ENCODE results near the gene KIF16B. TPM values are rescaled to one million over a fixed set of nuclear protein-coding genes. Genes with fewer than 3 reads are reported as not detected.

The KIF16B gene
- total RNA-seq, 4 donors from 2014 or later: 16.6 to 29.6 (median 20.2) TPM

DNA sequence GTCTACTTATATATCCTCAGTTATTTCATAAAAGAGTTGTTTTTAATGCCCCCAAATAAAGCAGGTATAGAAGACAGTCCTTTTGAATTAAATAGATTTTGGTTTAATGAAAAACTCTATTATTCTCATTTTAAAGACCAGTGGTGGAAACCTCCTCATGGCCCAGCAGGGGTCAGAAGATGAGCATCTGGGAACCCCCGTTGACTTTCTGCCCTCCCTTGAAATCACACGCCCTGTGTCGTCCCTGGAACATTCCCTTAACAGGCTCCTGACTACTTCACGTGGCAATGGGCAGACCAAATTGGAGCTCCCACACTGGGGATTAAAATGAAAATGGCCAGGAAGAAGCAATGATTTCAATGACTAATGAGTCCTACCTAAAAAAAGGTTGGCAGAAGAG lies 220.9 kb downstream of the KIF16B start:
- no peak for DNase-seq
- WGBS, 2 donors: 75 to 86% methylated on average over 4 of the region's 4 CpGs
- intact Hi-C loops (cut with DNase I): no loop called here

DNA sequence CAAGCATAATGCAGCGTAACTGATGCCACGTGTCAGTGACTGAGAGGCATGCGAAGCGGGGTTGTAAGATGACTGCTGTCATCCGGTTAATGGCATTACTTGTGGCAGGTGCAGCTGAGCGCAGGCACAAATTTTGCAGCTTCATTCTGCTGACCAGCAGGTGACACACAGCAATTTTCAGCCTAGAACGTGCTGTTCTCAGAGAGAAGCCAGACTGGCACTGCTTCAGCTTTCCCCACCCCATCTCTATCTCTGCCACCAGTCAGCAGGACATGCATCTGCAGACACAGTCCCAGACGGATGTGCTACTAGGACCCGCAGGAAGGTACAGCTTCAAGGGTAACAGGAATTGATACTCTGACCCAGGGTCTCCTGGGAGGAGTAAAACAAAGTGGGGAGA lies 221.8 kb downstream of the KIF16B start:
- no peak for DNase-seq
- intact Hi-C loops (cut with DNase I): no loop called here
- Histone ChIP-seq H3K9me3 (no peaks in the 10 kb centered on the region), H3K27ac (no peak overlapping the region), H3K27me3 (no peaks in the 10 kb centered on the region), H3K4me1 (no peaks in the 10 kb centered on the region), H3K36me3 (peaks cover 0 to 28% (median 0%) of the 10 kb centered on the region in 3 donors), H3K4me3 (no peak overlapping the region)
- TF ChIP-seq, protein P1, sequence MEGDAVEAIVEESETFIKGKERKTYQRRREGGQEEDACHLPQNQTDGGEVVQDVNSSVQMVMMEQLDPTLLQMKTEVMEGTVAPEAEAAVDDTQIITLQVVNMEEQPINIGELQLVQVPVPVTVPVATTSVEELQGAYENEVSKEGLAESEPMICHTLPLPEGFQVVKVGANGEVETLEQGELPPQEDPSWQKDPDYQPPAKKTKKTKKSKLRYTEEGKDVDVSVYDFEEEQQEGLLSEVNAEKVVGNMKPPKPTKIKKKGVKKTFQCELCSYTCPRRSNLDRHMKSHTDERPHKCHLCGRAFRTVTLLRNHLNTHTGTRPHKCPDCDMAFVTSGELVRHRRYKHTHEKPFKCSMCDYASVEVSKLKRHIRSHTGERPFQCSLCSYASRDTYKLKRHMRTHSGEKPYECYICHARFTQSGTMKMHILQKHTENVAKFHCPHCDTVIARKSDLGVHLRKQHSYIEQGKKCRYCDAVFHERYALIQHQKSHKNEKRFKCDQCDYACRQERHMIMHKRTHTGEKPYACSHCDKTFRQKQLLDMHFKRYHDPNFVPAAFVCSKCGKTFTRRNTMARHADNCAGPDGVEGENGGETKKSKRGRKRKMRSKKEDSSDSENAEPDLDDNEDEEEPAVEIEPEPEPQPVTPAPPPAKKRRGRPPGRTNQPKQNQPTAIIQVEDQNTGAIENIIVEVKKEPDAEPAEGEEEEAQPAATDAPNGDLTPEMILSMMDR (IDR thresholded peaks at IDR 0.05): no peak
- TF ChIP-seq POLR2A (IDR thresholded peaks at IDR 0.05): no peak
- 92 to 93% methylated on average over 8 of the region's 9 CpGs for WGBS, 2 donors

More for the DNA sequence above, 220.9 kb downstream of the KIF16B start:
- no peak overlapping the region for H3K4me3 ChIP-seq
- no peaks in the 10 kb centered on the region for H3K4me1 ChIP-seq
- no peak for TF ChIP-seq POLR2A (IDR thresholded peaks at IDR 0.05)
- TF ChIP-seq, protein P1 (IDR thresholded peaks at IDR 0.05): no peak
- H3K27ac ChIP-seq: no peak overlapping the region
- H3K27me3 ChIP-seq: no peaks in the 10 kb centered on the region
- H3K9me3 ChIP-seq: no peaks in the 10 kb centered on the region
- H3K36me3 ChIP-seq: peaks cover 0 to 23% (median 0%) of the 10 kb centered on the region in 3 donors

DNA sequence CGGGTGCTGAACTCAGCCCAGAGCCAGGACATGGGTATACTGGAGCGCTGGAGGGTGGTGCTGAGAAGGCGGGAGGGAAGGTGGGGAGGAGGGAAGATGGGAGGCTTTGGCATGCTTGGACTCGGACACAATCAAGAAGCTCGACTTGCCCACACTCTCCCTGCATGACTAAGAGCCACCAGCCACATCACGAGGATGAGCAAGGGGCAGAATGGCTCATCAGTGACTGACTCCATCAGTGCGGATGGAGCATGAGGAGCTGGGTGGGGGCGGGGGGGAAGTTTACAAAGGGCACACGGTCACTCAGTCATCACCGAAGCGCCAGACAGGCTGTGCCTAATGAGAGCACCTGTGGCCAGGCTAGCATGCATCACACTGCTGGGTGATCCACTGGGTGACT lies 222.8 kb downstream of the KIF16B start:
- no peaks in the 10 kb centered on the region for H3K27me3 ChIP-seq
- intact Hi-C loops (cut with DNase I): no loop called here
- H3K27ac ChIP-seq: no peak overlapping the region
- no peaks in the 10 kb centered on the region for H3K4me1 ChIP-seq
- peaks cover 0 to 28% (median 0%) of the 10 kb centered on the region in 3 donors for H3K36me3 ChIP-seq
- TF ChIP-seq, protein P1 (IDR thresholded peaks at IDR 0.05): no peak
- TF ChIP-seq POLR2A (IDR thresholded peaks at IDR 0.05): no peak
- no peaks in the 10 kb centered on the region for H3K9me3 ChIP-seq
- DNase-seq: no peak
- H3K4me3 ChIP-seq: no peak overlapping the region
- whole genome bisulfite sequencing, 2 donors: 73 to 89% methylated on average over 9 to 10 of the region's 11 CpGs

DNA sequence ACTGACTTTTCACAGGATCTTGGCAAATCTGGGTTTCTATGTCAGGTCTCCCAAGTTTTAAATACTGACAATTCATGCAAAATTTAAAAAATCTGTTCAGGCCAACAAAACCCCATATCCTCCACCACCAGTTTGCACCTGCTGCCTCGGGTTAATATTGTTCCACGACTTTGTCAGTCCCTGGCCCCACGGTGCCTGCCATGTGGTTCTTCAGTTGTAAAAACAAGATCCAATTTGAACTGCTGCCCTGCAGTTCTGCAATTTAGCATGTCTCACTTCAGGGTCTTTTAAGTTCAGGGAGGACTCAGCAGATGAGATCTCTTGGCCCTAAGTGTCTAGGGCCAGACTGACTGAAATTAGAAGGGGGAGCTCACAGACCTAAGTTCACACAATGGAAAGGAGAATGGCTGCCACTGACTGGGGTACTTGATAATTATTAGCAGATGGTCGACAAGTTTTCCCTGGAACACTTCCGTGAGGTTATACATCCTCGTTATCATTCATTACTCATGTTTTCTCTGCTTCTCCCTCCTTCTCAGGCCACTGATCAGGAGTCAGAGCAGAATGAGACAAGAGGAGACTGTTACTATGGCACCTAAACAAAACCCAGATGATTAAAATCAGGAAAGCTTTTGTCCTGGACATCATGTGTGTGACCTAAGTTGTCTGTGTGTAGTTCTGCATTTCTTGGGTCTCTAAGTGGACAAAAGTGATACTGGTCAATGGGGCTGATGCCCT lies 223.6 kb downstream of the KIF16B start:
- TF ChIP-seq POLR2A (IDR thresholded peaks at IDR 0.05): no peak
- TF ChIP-seq, protein P1 (IDR thresholded peaks at IDR 0.05): no peak
- DNase-seq: no peak
- H3K4me3 ChIP-seq: no peak overlapping the region
- intact Hi-C loops (cut with DNase I): no loop called here
- H3K4me1 ChIP-seq: no peaks in the 10 kb centered on the region
- no peaks in the 10 kb centered on the region for H3K27me3 ChIP-seq
- 83 to 86% methylated on average over 6 of the region's 6 CpGs for WGBS, 2 donors
- H3K36me3 ChIP-seq: peaks cover 0 to 28% (median 0%) of the 10 kb centered on the region in 3 donors
- no peak overlapping the region for H3K27ac ChIP-seq
- no peaks in the 10 kb centered on the region for H3K9me3 ChIP-seq

DNA sequence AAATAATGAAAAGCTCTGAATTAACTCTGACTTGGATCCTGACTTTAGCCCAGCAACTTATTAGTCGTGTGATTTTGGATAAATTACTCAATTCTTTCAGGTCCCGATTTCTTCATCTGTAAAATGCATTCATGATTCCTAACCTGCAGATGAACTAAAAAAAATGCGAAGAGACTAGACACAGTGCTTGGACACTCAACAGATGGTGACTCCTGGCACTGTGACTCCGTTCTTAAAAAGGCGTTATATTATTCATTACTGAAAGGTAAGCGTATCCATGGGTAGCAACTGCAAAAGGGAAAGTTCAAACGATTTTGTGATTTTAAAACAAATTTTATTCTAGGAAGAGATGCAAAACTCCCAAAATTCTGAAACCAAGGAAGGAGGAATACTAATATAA lies 226.3 kb downstream of the KIF16B start:
- intact Hi-C loops (cut with DNase I): no loop called here

More for the DNA sequence above, 226.3 kb downstream of the KIF16B start:
- DNase-seq: no peak
- H3K4me3 ChIP-seq: no peak overlapping the region
- H3K27me3 ChIP-seq: no peaks in the 10 kb centered on the region
- H3K4me1 ChIP-seq: no peaks in the 10 kb centered on the region
- WGBS, 2 donors: 78 to 89% methylated on average over 7 of the region's 7 CpGs
- no peaks in the 10 kb centered on the region for H3K9me3 ChIP-seq
- TF ChIP-seq, protein P1 (IDR thresholded peaks at IDR 0.05): no peak
- no peak for TF ChIP-seq POLR2A (IDR thresholded peaks at IDR 0.05)
- no peak overlapping the region for H3K27ac ChIP-seq
- H3K36me3 ChIP-seq: peaks cover 0 to 31% (median 0%) of the 10 kb centered on the region in 3 donors
